ENCODE measurements around the gene ARSD. TPM values are rescaled to one million over a fixed set of nuclear protein-coding genes. Genes with fewer than 3 reads are reported as not detected.

The ARSD gene
- total RNA-seq, 4 donors from 2014 or later: 1.5 to 2.8 (median 2.1) TPM

GRCh38 chrX:2867206-2867605 is 61.9 kb downstream of the ARSD start:
- ATAC-seq (no peak), DNase-seq (no peak)
- Histone ChIP-seq H3K27ac (no peak overlapping the region), H3K4me3 (no peak overlapping the region), H3K27me3 (no peaks in the 10 kb centered on the region), H3K36me3 (no peaks in the 10 kb centered on the region), H3K9me3 (no peaks in the 10 kb centered on the region), H3K4me1 (no peaks in the 10 kb centered on the region)
- in situ Hi-C loops (cut with MboI; ENCODE audit: low sequenced_read_pairs in 4 of 4) (no loop called here), intact Hi-C loops (cut with DNase I; ENCODE audit: low total_unique reads) (no loop called here)
- TF ChIP-seq CTCF (IDR thresholded peaks at IDR 0.05 in 4 of 5, conservative IDR thresholded peaks at IDR 0.05 in 1 of 5): no peak
- TF ChIP-seq POLR2A (IDR thresholded peaks at IDR 0.05): no peak

- intact Hi-C loops (cut with DNase I; ENCODE audit: low total_unique reads) (no loop called here), in situ Hi-C loops (cut with MboI; ENCODE audit: low sequenced_read_pairs in 4 of 4) (no loop called here)
- H3K4me3 ChIP-seq: no peak overlapping the region
- H3K36me3 ChIP-seq: no peaks in the 10 kb centered on the region
- DNase-seq: no peak
- TF ChIP-seq POLR2A (IDR thresholded peaks at IDR 0.05) (no peak), CTCF (IDR thresholded peaks at IDR 0.05 in 4 of 5, conservative IDR thresholded peaks at IDR 0.05 in 1 of 5) (no peak)
- H3K27me3 ChIP-seq: no peaks in the 10 kb centered on the region
- H3K4me1 ChIP-seq: no peaks in the 10 kb centered on the region
- ATAC-seq: no peak
- no peak overlapping the region for H3K27ac ChIP-seq
- H3K9me3 ChIP-seq: no peaks in the 10 kb centered on the region
These were observed 65.5 kb downstream of the ARSD start for GRCh38 chrX:2863646-2864045.

- Histone ChIP-seq H3K4me3 (no peak overlapping the region), H3K36me3 (no peaks in the 10 kb centered on the region), H3K27me3 (no peaks in the 10 kb centered on the region), H3K27ac (no peak overlapping the region), H3K4me1 (no peaks in the 10 kb centered on the region), H3K9me3 (no peaks in the 10 kb centered on the region)
- no peak for TF ChIP-seq CTCF (IDR thresholded peaks at IDR 0.05 in 4 of 5, conservative IDR thresholded peaks at IDR 0.05 in 1 of 5)
- no peak for TF ChIP-seq POLR2A (IDR thresholded peaks at IDR 0.05)
- intact Hi-C loops (cut with DNase I; ENCODE audit: low total_unique reads) (no loop called here), in situ Hi-C loops (cut with MboI; ENCODE audit: low sequenced_read_pairs in 4 of 4) (no loop called here)
- ATAC-seq (no peak), DNase-seq (no peak)
These were observed 66.7 kb downstream of the ARSD start for GRCh38 chrX:2862404-2862803.

GRCh38 chrX:2859197-2859797 is 69.8 kb downstream of the ARSD start:
- DNase-seq (no peak), ATAC-seq (no peak)
- intact Hi-C loops (cut with DNase I; ENCODE audit: low total_unique reads) (no loop called here), in situ Hi-C loops (cut with MboI; ENCODE audit: low sequenced_read_pairs in 4 of 4) (no loop called here)
- Histone ChIP-seq H3K4me1 (no peaks in the 10 kb centered on the region), H3K27me3 (no peaks in the 10 kb centered on the region), H3K27ac (no peak overlapping the region), H3K9me3 (no peaks in the 10 kb centered on the region), H3K4me3 (no peak overlapping the region), H3K36me3 (no peaks in the 10 kb centered on the region)
- TF ChIP-seq POLR2A (IDR thresholded peaks at IDR 0.05) (no peak), CTCF (IDR thresholded peaks at IDR 0.05 in 4 of 5, conservative IDR thresholded peaks at IDR 0.05 in 1 of 5) (no peak)

GRCh38 chrX:2857566-2857965 is 71.6 kb downstream of the ARSD start:
- ATAC-seq (no peak), DNase-seq (no peak)
- TF ChIP-seq CTCF (IDR thresholded peaks at IDR 0.05 in 4 of 5, conservative IDR thresholded peaks at IDR 0.05 in 1 of 5): no peak
- no peak for TF ChIP-seq POLR2A (IDR thresholded peaks at IDR 0.05)
- intact Hi-C loops (cut with DNase I; ENCODE audit: low total_unique reads): no loop called here
- no peak overlapping the region for H3K27ac ChIP-seq
- no peaks in the 10 kb centered on the region for H3K27me3 ChIP-seq
- H3K36me3 ChIP-seq: no peaks in the 10 kb centered on the region
- H3K9me3 ChIP-seq: no peaks in the 10 kb centered on the region
- H3K4me1 ChIP-seq: no peaks in the 10 kb centered on the region
- in situ Hi-C loops (cut with MboI; ENCODE audit: low sequenced_read_pairs in 4 of 4): no loop called here
- no peak overlapping the region for H3K4me3 ChIP-seq
